ENCODE data around the gene NRXN3.

DNA sequence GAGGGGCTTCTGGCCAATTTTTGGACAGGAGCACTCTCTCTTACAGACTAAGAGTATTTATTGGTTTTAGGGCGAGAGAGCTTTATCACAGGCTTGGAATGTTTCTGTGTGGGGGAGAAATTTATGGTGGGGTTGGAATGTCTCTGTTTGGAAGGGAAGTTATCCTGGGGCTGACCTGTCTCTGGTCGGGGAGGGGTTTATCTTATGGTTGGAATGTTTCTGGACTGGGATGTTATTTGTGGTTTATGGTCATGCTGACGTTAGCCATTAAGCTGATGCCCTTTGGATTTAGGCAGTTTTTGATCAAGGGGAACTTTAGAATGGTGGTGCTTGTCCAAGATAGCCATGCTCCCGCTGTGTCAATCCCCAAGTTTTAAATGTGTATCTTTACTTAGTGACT lies 1426.4 kb downstream of the NRXN3 start:
- TF ChIP-seq EZH2 (IDR thresholded peaks at IDR 0.05; ENCODE audit: low read depth), result no peak
- TF ChIP-seq, protein P1, sequence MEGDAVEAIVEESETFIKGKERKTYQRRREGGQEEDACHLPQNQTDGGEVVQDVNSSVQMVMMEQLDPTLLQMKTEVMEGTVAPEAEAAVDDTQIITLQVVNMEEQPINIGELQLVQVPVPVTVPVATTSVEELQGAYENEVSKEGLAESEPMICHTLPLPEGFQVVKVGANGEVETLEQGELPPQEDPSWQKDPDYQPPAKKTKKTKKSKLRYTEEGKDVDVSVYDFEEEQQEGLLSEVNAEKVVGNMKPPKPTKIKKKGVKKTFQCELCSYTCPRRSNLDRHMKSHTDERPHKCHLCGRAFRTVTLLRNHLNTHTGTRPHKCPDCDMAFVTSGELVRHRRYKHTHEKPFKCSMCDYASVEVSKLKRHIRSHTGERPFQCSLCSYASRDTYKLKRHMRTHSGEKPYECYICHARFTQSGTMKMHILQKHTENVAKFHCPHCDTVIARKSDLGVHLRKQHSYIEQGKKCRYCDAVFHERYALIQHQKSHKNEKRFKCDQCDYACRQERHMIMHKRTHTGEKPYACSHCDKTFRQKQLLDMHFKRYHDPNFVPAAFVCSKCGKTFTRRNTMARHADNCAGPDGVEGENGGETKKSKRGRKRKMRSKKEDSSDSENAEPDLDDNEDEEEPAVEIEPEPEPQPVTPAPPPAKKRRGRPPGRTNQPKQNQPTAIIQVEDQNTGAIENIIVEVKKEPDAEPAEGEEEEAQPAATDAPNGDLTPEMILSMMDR (conservative IDR thresholded peaks at IDR 0.05), result no peak

All from PC-9 (cell line).